Measurements from ENCODE around the gene ZRSR2.

Gene ZRSR2

DNA sequence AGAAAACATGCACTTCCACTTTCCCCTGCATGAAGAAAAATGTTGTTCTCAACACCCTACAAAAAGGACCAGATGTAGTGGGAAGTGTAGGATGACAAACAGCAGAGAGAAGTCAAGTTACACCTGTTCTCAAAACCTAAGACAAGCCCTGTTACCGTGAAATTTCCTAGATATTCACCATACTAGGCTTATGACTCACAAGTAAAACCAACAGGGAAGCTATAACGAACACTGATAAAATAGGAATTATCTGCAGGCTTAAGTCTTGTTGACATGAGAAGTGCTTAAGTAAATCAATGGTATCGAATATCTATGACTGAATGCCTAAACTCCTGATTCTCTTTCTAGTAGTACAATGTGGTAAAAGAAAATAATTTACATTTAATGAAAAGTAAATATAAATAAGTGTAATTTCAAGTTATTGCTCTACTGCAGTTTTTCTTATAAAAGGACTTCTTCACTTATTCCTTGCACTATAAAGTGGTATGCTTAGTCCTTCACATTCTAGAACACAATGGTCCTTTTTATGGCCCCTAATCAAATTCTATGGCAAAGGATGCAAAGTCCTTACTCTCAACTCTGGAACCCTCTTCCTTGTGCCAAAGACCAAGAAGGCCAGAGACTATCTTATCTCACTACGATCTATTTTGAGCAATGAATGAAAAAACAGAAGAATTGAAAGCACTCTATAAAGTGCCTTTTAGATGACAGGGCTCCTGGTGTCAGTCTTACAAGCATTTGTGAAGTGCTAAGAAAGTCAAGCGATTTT is 44.7 kb downstream of the ZRSR2 start:
- H3K27ac Mint-ChIP-seq: peak overlapping the region; percentile 58
- H3K4me3 Mint-ChIP-seq: no peak overlapping the region
- no peak for DNase-seq
- TF ChIP-seq, protein P1, sequence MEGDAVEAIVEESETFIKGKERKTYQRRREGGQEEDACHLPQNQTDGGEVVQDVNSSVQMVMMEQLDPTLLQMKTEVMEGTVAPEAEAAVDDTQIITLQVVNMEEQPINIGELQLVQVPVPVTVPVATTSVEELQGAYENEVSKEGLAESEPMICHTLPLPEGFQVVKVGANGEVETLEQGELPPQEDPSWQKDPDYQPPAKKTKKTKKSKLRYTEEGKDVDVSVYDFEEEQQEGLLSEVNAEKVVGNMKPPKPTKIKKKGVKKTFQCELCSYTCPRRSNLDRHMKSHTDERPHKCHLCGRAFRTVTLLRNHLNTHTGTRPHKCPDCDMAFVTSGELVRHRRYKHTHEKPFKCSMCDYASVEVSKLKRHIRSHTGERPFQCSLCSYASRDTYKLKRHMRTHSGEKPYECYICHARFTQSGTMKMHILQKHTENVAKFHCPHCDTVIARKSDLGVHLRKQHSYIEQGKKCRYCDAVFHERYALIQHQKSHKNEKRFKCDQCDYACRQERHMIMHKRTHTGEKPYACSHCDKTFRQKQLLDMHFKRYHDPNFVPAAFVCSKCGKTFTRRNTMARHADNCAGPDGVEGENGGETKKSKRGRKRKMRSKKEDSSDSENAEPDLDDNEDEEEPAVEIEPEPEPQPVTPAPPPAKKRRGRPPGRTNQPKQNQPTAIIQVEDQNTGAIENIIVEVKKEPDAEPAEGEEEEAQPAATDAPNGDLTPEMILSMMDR (IDR thresholded peaks at IDR 0.05): no peak
- H3K4me1 Mint-ChIP-seq: no peaks in the 10 kb centered on the region
- H3K9me3 Mint-ChIP-seq: no peaks in the 10 kb centered on the region
- peaks cover 47% of the 10 kb centered on the region for H3K36me3 Mint-ChIP-seq (ENCODE audit: low read depth)
- no peaks in the 10 kb centered on the region for H3K27me3 Mint-ChIP-seq (ENCODE audit: low read depth, poor library complexity)

DNA sequence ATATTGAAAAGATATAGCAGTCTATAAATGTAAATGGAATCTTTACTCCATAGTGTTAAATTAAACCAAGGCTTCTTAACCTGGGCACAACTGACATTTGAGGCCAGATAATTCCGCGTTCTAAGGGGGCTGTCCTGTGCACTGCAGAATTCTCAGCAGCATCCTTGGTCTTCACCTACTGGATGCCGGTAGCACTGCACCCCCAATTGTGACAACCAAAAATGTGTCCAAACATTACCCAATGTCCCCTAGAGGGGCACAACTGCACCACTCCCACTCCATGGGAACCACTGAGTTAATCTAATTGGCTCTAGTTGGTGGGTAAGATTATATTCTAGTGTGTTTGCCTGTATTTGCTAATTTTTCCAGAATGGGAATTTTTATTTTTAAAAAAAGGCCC is 47.7 kb downstream of the ZRSR2 start:
- H3K4me3 Mint-ChIP-seq: no peak overlapping the region
- no peaks in the 10 kb centered on the region for H3K9me3 Mint-ChIP-seq
- H3K27me3 Mint-ChIP-seq (ENCODE audit: low read depth, poor library complexity): no peaks in the 10 kb centered on the region
- H3K4me1 Mint-ChIP-seq: no peaks in the 10 kb centered on the region
- TF ChIP-seq, protein P1 (IDR thresholded peaks at IDR 0.05): peak; percentile 27
- DNase-seq: peak; percentile 3
- H3K36me3 Mint-ChIP-seq (ENCODE audit: low read depth): peaks cover 70% of the 10 kb centered on the region
- H3K27ac Mint-ChIP-seq: no peak overlapping the region

DNA sequence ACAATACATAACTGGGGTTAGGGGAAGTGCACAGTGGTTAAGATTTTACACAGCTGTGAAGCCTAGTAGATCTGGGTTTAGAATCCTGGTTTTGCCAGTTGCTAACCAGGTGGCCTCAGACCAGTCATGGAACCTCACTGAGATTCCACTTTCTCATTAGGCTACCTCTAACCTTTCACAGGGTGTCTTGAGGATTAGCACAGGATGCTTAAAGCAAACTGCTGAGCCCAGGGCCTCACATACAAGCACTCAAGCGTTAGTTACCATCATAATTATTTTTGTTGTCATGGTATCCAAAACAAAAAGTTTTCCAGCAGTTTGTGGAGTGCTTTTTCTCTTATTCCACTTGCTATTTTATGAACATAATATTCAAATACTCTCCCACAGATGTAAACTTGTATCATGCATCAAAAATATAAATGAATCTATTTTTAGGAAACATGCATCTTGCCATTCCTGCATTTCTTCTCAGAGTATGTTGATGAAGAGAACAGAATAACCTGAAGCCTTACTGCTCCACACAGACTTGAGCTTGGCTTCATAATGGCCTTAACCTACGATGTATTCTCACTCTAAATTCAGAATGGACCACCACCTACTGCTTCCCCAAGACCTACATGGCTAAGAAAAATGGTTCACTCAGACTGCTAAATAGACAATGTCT is 51.7 kb downstream of the ZRSR2 start:
- Mint-ChIP-seq H3K27ac (no peak overlapping the region), H3K27me3 (ENCODE audit: low read depth, poor library complexity) (no peaks in the 10 kb centered on the region), H3K36me3 (ENCODE audit: low read depth) (peaks cover 82% of the 10 kb centered on the region), H3K4me3 (no peak overlapping the region), H3K9me3 (no peaks in the 10 kb centered on the region), H3K4me1 (no peaks in the 10 kb centered on the region)
- DNase-seq: no peak
- TF ChIP-seq, protein P1 (IDR thresholded peaks at IDR 0.05): no peak

DNA sequence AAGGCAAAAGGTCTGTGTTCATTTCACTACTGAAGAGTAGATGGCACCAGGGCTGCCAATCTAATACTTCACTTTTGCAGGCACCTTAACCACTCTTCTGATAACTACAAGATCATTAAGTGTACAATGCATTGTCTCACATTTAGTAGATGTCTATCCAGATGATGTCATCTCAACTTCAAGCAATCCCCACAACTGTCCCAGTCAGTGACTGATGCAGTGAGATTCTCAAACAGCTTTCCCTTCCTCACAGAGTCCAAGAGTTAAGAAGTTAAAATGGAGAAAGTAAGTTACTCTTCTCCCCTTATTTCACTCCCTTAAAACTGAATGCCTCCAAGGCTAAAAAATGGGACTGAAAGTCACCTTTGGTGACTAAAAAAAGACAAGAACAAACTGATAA is 53.7 kb downstream of the ZRSR2 start:
- Mint-ChIP-seq H3K9me3 (no peaks in the 10 kb centered on the region), H3K36me3 (ENCODE audit: low read depth) (peaks cover 73% of the 10 kb centered on the region), H3K4me1 (peaks cover 10% of the 10 kb centered on the region), H3K27ac (no peak overlapping the region), H3K27me3 (ENCODE audit: low read depth, poor library complexity) (no peaks in the 10 kb centered on the region), H3K4me3 (no peak overlapping the region)
- no peak for DNase-seq
- TF ChIP-seq, protein P1 (IDR thresholded peaks at IDR 0.05): no peak

DNA sequence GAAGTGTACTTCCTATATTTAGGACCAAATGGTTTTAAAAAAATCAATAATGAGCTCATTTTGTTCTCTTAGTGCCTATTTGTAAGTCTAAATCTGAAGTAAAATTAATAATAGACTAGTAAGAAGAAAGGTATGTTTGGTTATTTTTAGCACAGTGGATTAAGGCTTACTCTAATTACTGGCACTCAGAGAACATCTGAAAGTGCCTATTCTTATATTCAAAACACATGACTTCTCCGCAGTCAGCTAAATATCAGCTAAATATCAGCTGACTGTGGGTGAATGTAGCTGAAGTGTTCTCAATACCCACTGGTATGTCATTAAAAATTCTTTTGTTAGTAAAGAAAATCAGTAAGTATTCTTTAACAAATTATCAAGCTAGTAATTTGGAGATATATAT is 58.3 kb downstream of the ZRSR2 start:
- Mint-ChIP-seq H3K27me3 (ENCODE audit: low read depth, poor library complexity) (no peaks in the 10 kb centered on the region), H3K9me3 (no peaks in the 10 kb centered on the region), H3K4me1 (peaks cover 53% of the 10 kb centered on the region), H3K27ac (no peak overlapping the region), H3K4me3 (no peak overlapping the region), H3K36me3 (ENCODE audit: low read depth) (peaks cover 52% of the 10 kb centered on the region)
- no peak for DNase-seq
- TF ChIP-seq, protein P1 (IDR thresholded peaks at IDR 0.05): no peak

Data from nephron progenitor cell (in vitro differentiated cells).